Activated naive CD4-positive, alpha-beta T cell treated with Interleukin-2 at 50 U/mL for 16 hours (primary cell): Measurements from ENCODE around the gene CAMK2G.
"Not testable (repeated sequence)": the region's sequence is repeated elsewhere in the genome, so short reads cannot be mapped to it uniquely, and the experiment has no call there.

Experiments used
- DNase-seq: peaks from one replicate; pipeline ENCODE4 v3.0.0-alpha.2; 2020

The CAMK2G gene

GRCh38 chr10:73788864-73789658 lies 85.3 kb downstream of the CAMK2G start:
- no peak for DNase-seq

DNA sequence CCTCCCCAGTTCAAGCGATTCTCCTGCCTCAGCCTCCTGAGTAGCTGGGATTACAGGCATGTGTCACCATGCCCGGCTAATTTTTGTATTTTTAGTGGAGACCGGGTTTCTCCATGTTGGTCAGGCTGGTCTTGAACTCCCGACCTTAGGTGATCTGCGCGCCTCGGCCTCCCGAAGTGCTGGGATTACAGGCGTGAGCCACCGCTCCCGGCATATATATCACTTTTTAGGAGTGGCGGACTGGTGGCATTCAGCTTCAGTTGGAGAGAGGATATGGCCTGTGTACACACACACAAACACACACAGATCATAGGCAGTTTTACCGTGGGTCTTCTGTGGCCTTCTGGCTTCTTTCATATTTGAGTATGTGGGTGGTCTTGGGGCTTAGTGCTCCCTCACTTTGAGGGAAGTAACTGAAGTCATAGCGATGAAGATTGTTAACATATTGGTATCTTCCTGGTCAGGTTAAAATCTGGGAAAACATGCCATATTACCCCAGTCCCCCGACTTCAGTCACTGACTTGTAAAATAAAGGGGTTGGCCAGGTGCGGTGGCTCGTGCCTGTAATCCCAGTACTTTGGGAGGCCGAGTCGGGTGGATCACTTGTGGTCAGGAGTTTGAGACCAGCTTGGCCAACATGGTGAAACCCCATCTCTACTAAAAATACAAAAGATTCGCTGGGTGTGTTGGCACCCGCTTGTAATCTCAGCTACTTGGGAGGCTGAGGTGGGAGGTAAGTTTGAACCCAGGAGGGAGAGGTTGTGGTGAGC lies 87.1 kb downstream of the CAMK2G start:
- DNase-seq: not testable (repeated sequence)

DNA sequence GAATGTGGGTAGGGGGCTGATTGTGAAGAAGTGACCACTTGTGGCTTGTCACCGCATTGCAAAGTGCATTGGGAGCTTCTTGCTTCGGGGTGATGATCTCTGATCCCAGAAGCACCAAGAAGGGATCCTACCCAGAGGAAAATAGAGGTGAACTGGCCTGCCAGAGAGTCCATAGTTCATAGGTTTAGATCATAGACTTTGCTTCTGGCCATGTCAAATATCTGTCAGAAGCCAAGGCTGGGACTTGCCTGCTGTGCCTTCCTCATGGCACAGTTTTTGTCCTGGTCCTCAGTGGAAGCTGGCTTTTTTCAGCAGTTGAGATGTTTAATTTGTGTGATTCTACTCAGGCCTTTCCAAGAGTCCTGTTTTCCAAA lies 87.9 kb downstream of the CAMK2G start:
- DNase-seq: no peak

- peak; percentile 49 for DNase-seq
These were observed 88.4 kb downstream of the CAMK2G start for GRCh38 chr10:73785721-73786511.

DNA sequence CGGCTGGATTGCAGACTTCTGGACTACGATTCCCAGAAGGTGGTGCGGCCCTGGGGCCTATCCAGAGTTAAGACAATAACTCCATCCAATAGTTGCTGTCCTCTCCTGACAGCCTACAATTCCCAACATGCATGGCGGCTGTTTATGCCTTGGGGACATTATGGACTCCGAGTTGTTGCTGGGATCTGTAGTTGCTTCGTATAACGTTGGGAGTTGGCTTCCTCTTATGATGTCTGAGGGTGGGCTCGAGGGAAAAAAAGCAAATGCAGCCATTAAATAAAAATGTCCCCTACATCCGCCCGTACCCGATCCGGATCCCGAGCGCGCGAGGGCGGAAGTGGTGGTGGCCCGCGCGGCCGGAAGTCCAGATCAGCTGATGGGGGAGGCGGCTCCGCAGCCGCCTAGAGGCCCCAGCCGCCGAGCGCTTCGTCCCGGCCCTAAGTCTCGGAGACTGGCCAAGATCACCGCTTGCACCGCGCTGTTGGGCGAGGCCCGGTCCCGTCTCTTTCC lies 89.1 kb downstream of the CAMK2G start, which contains the start of gene ZSWIM8:
Gene ZSWIM8 (plus strand): TSS at position 396 of the 510 bp plus-strand sequence. CDS start 273 bp downstream, outside the sequence.
- DNase-seq: peak; percentile 87

DNA sequence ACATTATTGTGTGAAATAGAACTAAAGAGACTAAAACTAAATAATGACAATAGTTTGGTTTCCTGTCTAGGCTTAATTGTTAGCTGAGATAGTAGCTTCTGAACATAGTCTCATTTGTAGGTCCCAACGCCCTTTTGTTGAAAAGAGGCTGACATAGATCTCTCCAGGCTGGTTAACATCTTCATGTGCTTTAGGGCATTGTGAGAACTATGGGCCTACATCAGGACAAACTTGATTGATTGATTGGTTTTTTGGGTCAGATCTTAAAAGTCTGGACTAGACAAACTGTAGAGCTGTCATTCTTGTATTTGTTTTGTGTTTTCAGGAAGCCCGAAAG lies 91.6 kb downstream of the CAMK2G start:
- no peak for DNase-seq

GRCh38 chr10:73781879-73782748 lies 92.2 kb downstream of the CAMK2G start, which contains the start of gene CHCHD1:
Gene CHCHD1, plus strand, starts transcription at chr10:73782048. Its CDS starts 28 bp downstream, at chr10:73782076.
- peak; percentile 94 for DNase-seq

DNA sequence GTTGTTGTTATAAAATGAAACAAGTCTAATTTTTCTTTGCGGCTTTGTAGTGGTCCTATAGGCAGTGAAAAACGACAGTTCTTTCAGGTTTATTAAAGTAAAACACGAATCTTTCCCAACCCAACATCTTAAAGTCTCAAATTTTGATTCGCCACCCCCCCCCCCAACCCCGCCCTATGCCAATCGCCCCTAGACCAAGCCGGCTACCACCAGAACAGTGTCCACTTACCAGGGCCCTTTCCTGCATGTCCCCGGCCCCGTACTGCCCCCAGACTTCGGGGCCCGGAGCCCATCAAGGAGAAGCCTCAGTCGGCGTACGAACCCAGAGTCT lies 92.8 kb downstream of the CAMK2G start:
- DNase-seq: no peak

GRCh38 chr10:73780966-73781365 lies 93.4 kb downstream of the CAMK2G start:
- no peak for DNase-seq

GRCh38 chr10:73780301-73780700 lies 94.1 kb downstream of the CAMK2G start:
- DNase-seq: no peak

GRCh38 chr10:73779539-73780197 lies 94.7 kb downstream of the CAMK2G start:
- DNase-seq: no peak

DNA sequence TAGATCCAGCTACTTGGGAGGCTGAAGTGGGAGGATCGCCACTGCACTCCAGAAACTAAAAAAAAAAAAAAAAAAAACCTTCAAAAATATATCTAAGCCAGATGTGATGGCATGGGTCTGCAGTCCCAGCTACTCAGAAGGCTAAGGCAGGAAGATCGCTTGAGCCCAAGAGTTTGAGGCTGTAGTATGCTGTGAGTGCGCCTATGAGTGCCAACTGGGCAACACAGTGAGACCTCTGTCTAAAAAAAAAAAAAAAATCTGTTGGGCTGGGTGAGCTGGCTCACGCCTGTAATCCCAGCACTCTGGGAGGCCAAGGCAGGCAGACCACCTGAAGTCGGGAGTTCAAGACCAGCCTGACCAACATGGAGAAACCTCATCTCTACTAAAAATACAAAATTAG lies 95.3 kb downstream of the CAMK2G start:
- DNase-seq: no peak

DNA sequence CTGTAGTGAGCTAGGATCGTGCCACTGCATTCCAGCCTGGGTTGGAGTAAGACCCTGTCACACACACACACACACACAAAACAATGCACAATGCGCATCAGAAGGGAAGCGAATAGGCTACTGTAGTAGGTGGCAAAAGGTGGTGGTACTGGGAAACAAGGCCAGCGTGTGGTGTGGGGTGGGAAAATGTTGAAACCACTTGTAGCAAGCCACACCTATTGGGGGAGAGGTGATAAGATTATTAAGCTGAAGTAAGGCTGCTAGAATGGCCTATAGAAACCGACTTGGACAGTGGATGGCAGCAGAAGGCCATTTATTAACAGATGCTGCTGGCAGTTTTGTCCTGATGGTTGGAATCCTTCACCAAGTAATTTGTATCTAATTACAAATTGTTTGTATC lies 99.7 kb downstream of the CAMK2G start:
- no peak for DNase-seq

DNA sequence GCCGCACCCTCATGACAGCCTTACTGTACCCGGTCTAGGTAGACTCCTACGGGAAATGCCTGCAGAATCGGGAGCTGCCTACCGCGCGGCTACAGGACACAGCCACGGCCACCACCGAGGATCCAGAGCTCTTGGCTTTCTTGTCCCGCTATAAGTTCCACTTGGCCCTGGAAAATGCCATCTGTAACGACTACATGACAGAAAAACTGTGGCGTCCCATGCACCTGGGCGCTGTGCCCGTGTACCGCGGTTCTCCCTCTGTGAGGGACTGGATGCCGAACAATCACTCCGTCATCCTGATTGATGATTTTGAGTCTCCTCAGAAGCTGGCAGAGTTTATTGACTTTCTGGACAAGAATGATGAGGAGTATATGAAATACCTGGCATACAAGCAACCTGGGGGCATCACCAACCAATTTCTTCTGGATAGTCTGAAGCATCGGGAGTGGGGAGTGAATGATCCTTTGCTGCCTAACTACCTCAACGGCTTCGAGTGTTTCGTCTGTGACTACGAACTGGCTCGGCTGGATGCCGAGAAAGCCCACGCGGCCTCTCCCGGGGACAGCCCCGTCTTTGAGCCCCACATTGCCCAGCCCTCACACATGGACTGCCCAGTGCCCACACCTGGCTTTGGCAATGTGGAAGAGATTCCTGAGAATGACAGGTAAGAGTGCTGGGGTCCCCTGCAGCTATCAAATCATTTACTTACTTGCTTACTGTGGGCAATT lies 101.0 kb downstream of the CAMK2G start:
- DNase-seq: peak; percentile 38

GRCh38 chr10:73772281-73773151 lies 101.8 kb downstream of the CAMK2G start:
- DNase-seq: peak; percentile 81

DNA sequence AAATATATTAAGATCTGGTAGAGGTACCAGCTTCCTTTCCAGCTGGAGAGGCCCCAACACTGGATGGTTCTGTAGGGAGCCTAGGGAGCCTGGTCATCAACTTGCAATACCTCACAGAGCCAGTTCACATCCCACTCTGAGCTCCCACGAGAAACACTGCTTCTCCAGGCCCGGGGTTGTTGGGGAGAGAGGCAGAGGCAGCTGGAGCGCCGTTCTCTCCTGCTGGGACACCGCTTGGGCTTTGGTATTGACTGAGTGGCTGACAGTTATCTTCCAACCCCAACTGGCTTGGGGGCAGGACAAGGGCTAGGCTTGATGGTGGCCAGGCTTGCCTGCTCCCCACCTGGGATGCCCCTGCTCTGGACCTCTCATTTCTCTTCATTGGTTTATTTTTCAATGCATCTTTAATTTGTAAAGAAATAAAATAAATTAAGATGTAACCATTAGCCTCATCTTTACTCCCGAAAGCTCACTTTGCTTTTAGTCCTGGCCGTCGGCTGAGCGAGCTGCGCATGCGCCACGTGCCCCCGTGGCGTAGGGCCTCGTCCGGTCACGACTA lies 102.6 kb downstream of the CAMK2G start:
- no peak for DNase-seq

GRCh38 chr10:73769396-73769795 lies 105.0 kb downstream of the CAMK2G start:
- no peak for DNase-seq

GRCh38 chr10:73768881-73769280 lies 105.5 kb downstream of the CAMK2G start:
- peak; percentile 68 for DNase-seq

GRCh38 chr10:73765066-73765465 lies 109.3 kb downstream of the CAMK2G start:
- DNase-seq: no peak

- DNase-seq: no peak
These were observed 111.0 kb downstream of the CAMK2G start for GRCh38 chr10:73763343-73763742.
